OCI-LY7 (cell line): Measurements from ENCODE around the gene LTB4R.

Experiments used
- CTCF ChIP-seq: fragments of 200-600 bp; sonication (generic); conservative IDR thresholded peaks from 2 replicates; pipeline ENCODE4 v1.5.1; 2014; ENCODE audit warnings: mild to moderate bottlenecking, antibody characterized with exemption, low read length, moderate library complexity, mixed read lengths
- EZH2phosphoT487 ChIP-seq: fragments of 200-600 bp; sonication (generic); IDR thresholded peaks from 2 replicates; pipeline ENCODE4 v1.6.1; 2018; ENCODE audit warnings: low read depth, borderline replicate concordance, mild to moderate bottlenecking, mixed run types, antibody characterized with exemption, low read length, moderate library complexity, mixed read lengths

- no peak for TF ChIP-seq CTCF
- TF ChIP-seq EZH2phosphoT487 = no peak
Measured at GRCh38 chr14:24362241-24362960, 51.1 kb downstream of the LTB4R start.
